Stimulated activated CD8-positive, alpha-beta memory T cell treated with anti-CD3 and anti-CD28 coated beads, Interleukin-4, amount 100 ng/mL, for 24 hours (primary cell): ENCODE results near the gene NHERF1.

Experiments
- DNase-seq: peaks from one replicate; pipeline ENCODE4 v3.0.0-alpha.2; 2020; ENCODE audit warnings: low read depth

Gene NHERF1

DNA sequence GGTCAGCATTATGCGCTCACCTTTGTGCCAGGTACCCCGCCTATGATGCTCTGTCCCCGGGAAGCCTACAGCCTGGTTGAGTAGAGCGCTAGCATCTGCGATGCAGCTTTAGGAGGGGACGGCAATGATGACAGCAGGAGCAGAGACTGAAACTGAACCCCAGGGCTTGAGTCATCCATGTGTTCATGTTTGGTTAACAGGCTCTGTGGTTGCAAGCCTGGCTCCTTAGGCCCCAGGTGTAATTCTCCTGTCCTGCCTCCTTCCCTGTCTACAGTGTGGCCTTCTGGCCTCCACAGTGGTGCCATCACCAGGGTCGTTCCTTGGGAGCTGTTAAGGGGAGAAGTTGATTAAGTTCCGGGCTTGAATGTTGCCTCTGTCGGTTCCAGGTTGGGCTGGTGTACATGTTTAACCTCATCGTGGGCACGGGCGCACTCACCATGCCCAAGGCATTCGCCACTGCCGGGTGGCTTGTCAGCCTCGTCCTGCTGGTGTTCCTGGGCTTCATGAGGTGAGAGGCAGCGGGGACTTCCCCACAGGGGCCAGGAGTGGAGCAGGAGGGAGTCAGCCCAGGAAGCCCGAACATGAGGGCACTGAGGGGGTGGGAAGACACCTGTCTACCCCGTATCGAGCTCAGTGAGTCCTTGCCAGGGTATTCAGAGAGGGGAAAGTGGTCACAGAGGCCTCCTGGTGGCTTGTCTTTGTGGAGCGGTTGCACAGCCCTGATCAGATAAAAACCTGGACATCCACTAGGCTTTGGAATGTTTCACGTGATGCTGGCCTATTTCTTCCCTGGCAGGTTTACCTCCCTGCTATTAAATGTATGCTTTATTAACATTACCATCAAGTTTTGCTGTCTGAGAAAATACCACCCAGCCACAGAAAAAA, 36.9 kb downstream of the NHERF1 start:
- no peak for DNase-seq

GRCh38 chr17:74785981-74786360, 37.5 kb downstream of the NHERF1 start:
- no peak for DNase-seq

DNA sequence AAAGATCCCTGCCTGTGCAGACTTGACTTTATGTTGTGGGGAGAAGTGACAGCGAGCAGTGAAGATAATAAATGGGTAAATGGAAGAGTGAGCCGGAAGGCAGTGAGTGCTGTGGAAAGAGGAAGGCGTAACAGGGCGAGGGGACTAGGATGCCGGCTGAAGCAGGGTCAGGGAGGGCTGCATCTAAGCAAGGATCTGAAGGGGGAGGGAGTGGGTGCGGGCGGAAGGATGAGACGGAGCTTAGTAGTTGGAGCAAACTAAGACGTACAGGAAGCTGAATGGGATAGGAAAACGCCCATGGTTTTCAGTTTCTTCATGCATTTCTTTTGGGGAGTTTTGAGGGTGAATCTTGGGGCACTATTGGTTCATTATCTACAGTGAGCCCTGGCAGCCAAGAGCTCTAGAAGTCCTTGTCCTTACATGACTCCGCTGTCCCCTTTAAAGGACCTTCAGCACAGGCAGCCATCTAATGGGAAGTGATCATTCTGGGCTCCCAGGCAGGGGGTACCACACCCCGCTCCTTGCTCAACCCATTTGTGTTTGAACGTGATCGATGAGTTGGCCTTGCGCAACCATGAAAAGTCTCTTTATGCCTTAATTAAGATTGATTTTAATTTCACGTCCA, 38.1 kb downstream of the NHERF1 start:
- no peak for DNase-seq

DNA sequence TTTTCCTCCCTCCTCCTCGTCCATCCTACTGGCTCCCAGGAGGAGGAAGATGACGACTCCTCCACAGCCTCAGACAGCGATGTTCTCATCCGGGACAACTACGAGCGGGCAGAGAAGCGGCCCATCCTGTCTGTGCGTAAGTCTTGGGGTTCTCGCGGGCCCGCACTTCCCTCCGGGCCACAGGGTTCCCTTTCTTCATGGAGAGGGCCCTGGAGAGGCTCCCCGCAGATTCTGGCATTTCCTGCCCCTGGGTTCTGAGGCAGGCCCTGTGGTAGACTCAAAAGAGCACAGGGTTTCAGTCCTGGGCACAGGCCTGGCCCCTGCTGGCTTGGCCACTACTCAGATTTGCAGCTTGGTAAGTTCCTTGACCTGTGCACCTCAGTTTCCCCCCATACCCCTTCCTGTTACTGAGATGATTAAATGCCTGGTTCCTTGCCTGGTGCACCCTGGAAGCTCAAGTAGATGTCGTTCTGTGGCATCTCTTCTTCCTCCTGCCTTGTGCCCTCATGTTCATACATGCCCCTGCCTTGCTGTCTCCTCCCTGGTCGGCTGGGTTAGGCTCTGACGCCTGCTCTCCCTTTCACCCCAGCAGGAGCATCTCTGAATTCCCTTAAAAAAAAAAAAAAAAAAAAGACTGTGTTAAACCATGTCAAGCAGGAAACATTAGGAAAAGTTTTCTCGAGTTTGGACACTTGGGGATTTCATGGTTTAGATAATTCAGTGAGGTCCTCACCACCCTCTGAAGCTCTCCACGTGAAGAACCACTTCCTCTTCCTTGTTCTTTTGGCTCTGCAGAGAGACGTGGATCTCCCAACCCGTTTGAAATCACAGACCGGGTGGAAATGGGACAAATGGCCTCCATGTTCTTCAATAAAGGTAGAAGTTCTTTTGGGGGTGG, 42.0 kb downstream of the NHERF1 start:
- no peak for DNase-seq

DNA sequence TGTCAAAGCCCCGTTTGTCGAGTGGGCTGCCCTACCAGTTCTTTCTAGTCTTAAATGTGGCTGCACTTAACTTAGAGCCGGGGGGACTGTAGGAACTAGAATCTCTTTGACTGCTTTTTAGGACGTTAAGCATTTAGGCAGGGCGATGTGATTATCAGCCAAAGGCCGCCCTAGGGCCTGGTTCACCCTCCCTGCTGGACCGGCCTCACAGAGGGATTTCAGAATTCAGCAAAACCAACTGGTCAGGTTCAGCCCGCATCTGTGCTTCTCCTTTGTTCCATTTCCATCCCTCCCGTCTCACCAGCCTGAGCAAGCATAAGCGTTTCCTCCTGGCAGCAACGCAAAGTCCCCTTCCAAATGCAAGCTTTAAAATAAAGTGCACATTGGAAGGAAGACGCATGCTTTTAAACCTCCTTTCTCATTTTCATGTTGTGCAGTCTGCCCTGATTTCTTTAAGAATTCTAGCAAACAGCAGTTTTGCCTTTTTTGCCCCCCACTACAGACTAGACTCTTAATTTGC, 44.2 kb downstream of the NHERF1 start:
- DNase-seq = no peak

GRCh38 chr17:74795327-74796020, 47.0 kb downstream of the NHERF1 start:
- no peak for DNase-seq

DNA sequence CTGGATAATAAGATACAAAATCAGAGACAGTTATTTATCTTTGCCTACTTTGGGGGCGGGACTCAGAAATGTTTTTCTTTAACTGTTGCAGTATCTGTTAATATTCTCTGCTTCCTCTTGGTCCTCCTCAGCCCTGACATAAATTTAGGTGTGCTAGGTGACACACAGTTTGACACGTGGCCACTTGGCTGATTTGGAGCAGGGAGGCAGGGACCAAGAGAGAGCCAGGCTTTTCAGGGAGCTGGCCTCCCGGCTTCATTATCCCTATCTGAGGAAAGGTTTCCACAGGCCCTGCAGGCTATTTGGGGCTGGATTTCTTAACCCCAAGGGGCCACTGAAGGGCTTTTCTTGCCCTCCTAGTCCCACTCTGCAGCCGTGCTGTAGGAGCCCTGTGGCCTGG, 47.8 kb downstream of the NHERF1 start:
- no peak for DNase-seq

- no peak for DNase-seq
Measured at GRCh38 chr17:74796866-74797265, 48.4 kb downstream of the NHERF1 start.

DNA sequence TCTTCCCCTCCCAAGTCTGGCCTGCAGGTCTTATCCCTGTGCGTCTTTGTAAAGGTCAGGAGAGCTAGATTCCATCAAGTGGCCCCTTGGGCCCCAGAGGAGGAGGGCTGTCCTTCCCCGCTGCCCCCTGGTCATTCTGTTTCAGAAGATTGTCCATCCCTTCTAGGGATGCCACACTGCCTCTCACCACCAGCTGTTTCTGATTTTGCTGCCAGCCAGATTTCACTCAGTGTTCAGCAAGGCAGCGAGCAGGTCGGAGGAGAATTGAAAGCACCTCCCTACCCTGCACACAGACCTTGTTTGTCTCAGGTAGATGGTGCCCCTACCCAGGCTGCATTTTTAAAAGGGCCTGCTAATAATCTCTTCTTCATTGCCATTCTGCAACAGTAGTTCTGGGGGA, 49.4 kb downstream of the NHERF1 start:
- no peak for DNase-seq

DNA sequence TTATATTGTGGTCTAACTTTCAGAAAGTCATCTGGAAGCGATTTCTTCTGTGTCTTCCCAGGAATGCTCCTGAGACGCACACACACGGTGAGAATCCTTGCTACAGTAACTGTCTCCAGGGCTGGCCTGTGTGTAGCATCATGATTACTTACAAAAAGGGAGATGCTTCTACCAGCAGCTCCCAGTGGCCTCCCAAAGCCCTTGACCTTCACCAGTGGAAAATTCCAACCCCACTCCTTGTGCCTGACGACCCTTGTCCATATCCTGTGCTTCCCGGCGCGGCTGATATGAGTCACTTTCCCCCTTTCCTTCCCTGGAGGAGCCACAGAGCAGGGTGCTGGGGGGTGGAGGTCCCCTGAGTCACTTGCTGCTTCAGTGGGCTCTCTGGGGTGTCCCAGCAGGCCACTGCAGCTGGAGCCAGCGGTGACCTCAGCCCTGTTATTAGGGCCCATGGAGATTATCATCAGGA, 49.8 kb downstream of the NHERF1 start:
- DNase-seq = no peak

- no peak for DNase-seq
Measured at GRCh38 chr17:74799097-74799496, 50.7 kb downstream of the NHERF1 start.

DNA sequence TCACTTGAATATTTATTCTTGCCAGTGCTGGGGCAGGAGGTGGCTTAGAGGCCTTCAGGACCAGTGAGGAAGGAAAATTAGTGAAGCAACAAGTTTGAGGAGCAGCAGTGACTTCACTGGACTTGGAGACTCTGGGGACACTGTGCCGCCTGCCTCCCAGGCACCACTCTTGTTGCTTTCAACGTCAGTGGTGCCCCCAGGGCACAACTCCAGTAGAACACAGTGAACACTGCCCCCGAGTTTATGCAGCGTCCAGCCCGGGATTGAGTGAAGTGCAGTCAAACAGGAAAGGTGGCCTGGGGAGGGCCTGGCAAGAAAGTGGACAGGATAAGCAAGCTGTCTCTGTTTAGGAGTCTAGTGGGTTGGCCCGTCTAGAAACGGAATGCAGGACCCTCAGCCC, 52.1 kb downstream of the NHERF1 start:
- DNase-seq = no peak

DNA sequence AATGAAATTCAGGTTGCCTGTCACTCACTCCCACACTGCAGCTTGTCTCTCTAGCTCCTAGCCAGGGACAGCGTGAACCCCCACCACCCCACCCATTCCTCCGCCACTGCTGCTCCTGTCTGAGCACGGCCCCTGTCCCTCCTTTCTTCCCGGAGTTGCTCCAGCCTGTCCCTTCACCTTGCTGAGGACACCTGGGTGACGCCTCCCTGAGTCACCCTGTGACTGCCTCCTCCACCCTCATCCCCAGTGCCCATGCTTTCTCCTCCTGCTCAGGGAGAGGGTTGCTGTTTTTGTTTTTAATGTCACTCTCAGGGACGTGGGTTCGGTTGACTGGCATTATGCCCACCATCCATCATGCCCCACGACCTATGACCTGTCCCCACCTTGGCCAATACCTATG, 53.5 kb downstream of the NHERF1 start:
- DNase-seq = no peak

DNA sequence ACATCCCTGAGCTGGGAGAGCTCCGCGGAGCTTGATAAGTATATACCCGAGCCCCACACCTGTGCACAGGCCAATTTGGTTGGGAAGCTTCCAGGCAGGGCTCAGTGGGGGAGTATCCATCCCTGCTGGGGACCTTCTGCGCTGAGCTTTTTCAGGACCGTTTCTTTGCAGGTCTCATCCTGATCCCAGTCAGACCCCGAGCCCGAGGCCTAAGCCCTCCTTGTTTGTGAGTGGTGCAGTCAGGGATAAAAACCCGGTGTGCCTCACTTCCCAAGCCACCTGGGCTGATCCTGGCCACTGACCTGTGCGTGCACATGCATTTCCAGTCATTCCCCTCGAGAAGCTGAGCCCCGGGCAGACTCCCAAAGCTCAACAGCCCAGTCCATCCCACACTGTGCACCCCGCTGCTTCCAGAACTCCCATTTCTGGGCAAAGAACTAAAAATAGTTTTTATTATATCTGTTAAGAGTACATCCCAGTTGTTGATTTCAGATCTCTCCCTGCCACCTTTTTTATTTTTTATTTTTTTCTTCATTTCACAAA, 55.0 kb downstream of the NHERF1 start:
- no peak for DNase-seq

DNA sequence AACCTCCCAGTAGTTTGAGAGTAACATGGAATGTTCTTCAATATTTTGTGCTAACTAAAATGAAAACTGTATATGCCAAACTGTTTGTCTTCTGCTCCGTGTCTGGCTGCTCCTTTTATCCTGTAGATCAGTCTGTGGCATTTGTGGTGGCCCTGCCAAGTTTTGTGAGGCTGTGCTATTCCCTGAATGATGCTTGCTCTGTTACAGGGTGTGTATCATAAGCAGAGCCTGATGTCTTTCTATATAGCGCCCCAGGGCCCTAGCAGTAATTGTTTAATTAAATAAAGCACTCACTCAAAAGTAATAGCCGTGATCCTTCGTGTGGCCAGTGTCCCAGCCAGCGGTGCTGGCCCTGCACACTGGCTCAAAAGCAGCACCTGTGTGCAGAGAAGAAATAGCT, 55.5 kb downstream of the NHERF1 start:
- no peak for DNase-seq

GRCh38 chr17:74804683-74805082, 56.3 kb downstream of the NHERF1 start:
- no peak for DNase-seq

DNA sequence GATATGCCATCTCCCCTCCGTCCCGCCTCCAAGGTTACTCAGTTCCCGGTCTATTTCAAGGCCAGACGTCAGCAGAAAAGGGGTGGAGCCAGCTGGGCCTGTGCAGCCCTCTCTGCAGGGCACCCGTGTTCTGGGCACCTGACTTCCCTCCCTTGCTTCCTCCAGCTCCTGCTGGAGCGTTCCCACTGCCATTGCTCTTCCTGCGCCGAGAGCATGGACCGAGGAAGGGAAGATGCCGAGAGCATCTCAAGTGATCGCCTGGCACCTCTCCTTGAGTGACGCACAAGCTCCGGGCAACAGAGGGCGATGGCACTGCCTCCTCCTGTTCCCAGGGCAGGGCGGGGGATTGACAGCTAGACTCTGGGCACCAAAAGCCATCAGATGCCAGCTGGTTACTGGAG, 57.2 kb downstream of the NHERF1 start:
- DNase-seq = no peak

- no peak for DNase-seq
Measured at GRCh38 chr17:74806334-74806733, 57.9 kb downstream of the NHERF1 start.

- no peak for DNase-seq
Measured at GRCh38 chr17:74807441-74807840, 59.0 kb downstream of the NHERF1 start.

GRCh38 chr17:74807925-74808324, 59.5 kb downstream of the NHERF1 start:
- no peak for DNase-seq

- DNase-seq = no peak
Measured at GRCh38 chr17:74808714-74809430, 60.4 kb downstream of the NHERF1 start.
